ENCODE results near the gene PPP6R3.

DNA sequence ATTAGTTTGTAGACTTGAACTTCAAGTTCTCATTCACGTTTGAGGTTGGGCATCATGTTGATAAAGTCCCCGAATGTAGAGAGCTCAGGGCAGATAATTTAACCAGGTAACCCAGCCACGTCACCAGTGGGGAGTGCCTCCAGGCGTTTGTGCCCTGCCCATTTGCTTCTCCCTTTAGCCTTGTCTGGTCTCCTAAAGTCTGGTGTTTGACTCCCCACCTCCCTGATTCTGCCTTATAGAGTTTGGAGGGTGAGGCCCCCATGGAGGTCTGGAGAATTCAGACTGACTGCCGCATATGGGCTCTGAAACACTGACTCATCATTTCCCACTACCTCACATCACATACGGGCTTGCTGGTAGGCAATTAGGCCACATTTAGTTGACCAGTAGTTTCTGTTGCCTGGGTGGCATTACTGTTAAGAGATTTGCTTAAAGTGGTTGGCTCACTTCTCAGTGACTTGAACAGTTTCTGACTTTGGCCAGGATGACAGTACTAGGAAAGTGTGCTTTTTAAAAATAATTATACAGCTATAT, 124.5 kb downstream of the PPP6R3 start:
- no peak for TF ChIP-seq POLR2A (IDR thresholded peaks at IDR 0.05; ENCODE audit: low read length)
- TF ChIP-seq GATA1 (IDR thresholded peaks at IDR 0.05; ENCODE audit: low read depth, low read length): no peak

All from erythroblast (primary cell).